GM12801 (cell line): ENCODE measurements around the gene HACL1.

Experiments used
- TF ChIP-seq, protein P1 (sequence below): IDR thresholded peaks from one replicate; pipeline ENCODE4 v1.5.1; 2011; ENCODE audit warnings: control low read depth; ENCODE audit not compliant: insufficient read length; ENCODE audit errors: extremely low read depth

Gene HACL1

GRCh38 chr3:15638891-15639262 is 37.5 kb upstream of the HACL1 start:
- TF ChIP-seq, protein P1, sequence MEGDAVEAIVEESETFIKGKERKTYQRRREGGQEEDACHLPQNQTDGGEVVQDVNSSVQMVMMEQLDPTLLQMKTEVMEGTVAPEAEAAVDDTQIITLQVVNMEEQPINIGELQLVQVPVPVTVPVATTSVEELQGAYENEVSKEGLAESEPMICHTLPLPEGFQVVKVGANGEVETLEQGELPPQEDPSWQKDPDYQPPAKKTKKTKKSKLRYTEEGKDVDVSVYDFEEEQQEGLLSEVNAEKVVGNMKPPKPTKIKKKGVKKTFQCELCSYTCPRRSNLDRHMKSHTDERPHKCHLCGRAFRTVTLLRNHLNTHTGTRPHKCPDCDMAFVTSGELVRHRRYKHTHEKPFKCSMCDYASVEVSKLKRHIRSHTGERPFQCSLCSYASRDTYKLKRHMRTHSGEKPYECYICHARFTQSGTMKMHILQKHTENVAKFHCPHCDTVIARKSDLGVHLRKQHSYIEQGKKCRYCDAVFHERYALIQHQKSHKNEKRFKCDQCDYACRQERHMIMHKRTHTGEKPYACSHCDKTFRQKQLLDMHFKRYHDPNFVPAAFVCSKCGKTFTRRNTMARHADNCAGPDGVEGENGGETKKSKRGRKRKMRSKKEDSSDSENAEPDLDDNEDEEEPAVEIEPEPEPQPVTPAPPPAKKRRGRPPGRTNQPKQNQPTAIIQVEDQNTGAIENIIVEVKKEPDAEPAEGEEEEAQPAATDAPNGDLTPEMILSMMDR, result no peak

GRCh38 chr3:15638193-15638890 is 37.0 kb upstream of the HACL1 start:
- TF ChIP-seq, protein P1, result no peak

DNA sequence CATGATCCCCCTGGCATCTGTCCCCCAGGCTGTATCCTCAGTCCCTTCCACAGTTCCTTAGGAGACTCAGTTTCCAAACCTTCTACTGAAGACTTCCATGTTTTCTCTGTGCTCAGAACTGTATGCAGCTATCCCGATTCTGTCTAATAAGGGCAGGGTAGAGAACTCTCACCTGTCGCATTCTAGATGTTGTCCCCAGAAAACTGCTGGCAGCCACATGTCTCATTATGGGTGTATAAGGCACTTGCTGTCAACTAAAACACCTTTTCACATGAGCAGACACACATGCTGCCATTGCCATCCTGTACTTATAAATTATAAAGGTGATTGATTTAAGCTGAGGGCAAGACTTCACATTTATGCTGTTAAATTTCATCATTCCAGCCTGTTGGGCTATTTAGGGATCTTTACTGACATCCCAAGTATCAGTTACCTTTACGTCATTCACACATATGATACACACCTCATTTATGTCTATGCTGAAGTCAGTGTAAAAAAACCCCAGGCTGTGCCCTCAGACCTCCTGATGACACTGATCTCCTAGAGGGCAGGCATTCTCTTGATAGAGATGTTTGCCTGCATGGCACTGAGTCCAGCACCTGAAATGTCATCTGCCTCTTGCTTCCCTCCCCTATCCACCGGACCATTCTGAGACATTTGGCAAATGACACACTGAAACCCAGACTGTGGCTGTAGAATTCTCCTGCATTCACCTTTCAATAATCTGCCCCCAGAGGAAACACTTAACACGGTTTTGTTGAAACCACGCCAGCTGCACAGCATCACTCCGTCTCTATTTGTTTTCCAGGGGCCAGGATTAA is 36.0 kb upstream of the HACL1 start:
- TF ChIP-seq, protein P1, result no peak

GRCh38 chr3:15636028-15636709 is 34.8 kb upstream of the HACL1 start:
- TF ChIP-seq, protein P1, result no peak

GRCh38 chr3:15635121-15635661 is 33.8 kb upstream of the HACL1 start:
- TF ChIP-seq, protein P1, result no peak

- TF ChIP-seq, protein P1, result no peak
Measured at GRCh38 chr3:15634671-15635070, 33.3 kb upstream of the HACL1 start.
